ENCODE data around the gene KLF11.

The KLF11 gene

DNA sequence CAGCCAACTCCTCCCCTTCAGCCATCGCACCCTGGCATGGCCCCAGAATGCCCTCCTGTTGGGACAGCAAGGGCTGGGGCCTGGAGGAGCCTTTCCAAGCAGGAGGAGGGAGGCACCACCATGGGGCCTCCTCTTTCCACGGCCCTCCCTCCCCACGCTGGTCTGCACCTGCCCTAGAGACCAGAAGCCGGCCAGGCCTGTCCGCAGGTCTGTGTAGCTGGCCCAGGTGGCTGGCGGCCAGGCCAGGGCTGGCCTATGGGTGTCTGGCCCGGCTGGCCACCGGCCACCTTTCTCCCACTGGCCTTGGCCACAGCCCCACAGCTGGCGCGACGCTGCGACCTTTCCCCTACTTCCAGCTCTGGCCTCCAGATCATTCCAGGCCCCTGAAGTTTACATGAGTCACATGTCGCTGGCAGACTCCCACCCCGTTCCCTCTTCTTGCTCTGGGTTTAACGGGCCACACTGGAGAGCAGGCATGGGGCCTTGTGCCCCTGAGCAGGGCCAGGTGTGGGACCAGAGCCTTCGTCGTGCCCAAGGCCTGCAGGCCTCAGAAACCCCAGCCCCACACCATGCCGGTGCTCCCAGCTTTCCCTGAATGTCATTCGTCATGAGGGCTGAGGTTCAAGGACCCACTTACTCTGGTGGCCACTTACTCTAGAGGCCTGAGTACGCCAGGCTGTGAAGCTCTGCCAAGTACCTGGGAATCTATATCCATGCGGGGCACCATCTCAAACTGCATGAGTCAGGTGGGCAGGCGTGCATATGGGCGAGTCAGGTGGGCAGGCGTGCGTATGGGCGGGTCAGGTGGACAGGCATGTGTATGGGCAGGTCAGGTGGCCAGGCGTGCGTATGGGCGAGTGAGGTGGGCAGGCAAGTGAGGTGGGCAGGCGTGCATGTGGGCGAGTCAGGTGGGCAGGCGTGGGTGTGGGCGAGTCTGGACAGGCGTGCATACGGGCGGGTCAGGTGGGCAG is 33.3 kb upstream of the KLF11 start:
- TF ChIP-seq FOXM1 (IDR thresholded peaks at IDR 0.05; ENCODE audit: borderline replicate concordance, low read depth) (no peak), TEAD4 (IDR thresholded peaks at IDR 0.05) (no peak), ZBTB7A (IDR thresholded peaks at IDR 0.05; ENCODE audit: low read depth) (no peak), TCF12 (IDR thresholded peaks at IDR 0.05; ENCODE audit: low read depth) (no peak), CREB1 (IDR thresholded peaks at IDR 0.05; ENCODE audit: low read depth) (no peak), YY1 (IDR thresholded peaks at IDR 0.05; ENCODE audit: low read depth) (no peak), NFIC (IDR thresholded peaks at IDR 0.05) (no peak)
- TF ChIP-seq, protein P1, sequence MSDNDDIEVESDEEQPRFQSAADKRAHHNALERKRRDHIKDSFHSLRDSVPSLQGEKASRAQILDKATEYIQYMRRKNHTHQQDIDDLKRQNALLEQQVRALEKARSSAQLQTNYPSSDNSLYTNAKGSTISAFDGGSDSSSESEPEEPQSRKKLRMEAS (IDR thresholded peaks at IDR 0.05) = no peak
- TF ChIP-seq, protein P2, sequence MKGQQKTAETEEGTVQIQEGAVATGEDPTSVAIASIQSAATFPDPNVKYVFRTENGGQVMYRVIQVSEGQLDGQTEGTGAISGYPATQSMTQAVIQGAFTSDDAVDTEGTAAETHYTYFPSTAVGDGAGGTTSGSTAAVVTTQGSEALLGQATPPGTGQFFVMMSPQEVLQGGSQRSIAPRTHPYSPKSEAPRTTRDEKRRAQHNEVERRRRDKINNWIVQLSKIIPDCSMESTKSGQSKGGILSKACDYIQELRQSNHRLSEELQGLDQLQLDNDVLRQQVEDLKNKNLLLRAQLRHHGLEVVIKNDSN (IDR thresholded peaks at IDR 0.05) = no peak
- TF ChIP-seq, protein P3, sequence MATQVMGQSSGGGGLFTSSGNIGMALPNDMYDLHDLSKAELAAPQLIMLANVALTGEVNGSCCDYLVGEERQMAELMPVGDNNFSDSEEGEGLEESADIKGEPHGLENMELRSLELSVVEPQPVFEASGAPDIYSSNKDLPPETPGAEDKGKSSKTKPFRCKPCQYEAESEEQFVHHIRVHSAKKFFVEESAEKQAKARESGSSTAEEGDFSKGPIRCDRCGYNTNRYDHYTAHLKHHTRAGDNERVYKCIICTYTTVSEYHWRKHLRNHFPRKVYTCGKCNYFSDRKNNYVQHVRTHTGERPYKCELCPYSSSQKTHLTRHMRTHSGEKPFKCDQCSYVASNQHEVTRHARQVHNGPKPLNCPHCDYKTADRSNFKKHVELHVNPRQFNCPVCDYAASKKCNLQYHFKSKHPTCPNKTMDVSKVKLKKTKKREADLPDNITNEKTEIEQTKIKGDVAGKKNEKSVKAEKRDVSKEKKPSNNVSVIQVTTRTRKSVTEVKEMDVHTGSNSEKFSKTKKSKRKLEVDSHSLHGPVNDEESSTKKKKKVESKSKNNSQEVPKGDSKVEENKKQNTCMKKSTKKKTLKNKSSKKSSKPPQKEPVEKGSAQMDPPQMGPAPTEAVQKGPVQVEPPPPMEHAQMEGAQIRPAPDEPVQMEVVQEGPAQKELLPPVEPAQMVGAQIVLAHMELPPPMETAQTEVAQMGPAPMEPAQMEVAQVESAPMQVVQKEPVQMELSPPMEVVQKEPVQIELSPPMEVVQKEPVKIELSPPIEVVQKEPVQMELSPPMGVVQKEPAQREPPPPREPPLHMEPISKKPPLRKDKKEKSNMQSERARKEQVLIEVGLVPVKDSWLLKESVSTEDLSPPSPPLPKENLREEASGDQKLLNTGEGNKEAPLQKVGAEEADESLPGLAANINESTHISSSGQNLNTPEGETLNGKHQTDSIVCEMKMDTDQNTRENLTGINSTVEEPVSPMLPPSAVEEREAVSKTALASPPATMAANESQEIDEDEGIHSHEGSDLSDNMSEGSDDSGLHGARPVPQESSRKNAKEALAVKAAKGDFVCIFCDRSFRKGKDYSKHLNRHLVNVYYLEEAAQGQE (IDR thresholded peaks at IDR 0.05; ENCODE audit: low read depth) = no peak

DNA sequence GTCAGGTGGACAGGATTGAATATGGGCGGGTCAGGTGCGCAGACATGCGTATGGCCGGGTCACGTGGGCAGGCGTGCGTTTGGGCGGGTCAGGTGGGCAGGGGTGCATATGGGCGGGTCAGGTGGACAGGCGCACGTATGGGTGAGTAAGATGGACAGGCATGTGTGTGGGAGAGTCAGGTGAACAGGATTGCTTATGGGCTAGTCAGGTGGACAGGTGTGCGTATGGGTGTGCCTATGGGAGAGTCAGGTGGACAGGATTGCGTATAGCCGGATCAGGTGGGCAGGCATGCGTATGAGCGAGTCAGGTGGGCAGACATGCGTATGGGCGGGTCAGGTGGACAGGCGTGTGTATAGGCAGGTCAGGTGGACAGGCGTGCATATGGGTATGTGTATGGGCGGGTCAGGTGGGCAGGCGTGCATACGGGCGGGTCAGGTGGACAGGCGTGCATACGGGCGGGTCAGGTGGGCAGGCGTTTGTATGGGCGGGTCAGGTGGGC is 30.3 kb upstream of the KLF11 start:
- TF ChIP-seq NFIC (IDR thresholded peaks at IDR 0.05) = no peak
- no peak for TF ChIP-seq TCF12 (IDR thresholded peaks at IDR 0.05; ENCODE audit: low read depth)
- TF ChIP-seq, protein P3 (IDR thresholded peaks at IDR 0.05; ENCODE audit: low read depth) = no peak
- TF ChIP-seq YY1 (IDR thresholded peaks at IDR 0.05; ENCODE audit: low read depth) = no peak
- no peak for TF ChIP-seq EP300 (IDR thresholded peaks at IDR 0.05; ENCODE audit: borderline replicate concordance)
- no peak for TF ChIP-seq FOXM1 (IDR thresholded peaks at IDR 0.05; ENCODE audit: borderline replicate concordance, low read depth)
- TF ChIP-seq, protein P1 (IDR thresholded peaks at IDR 0.05) = no peak
- no peak for TF ChIP-seq EGR1 (IDR thresholded peaks at IDR 0.05)
- no peak for TF ChIP-seq CEBPB (IDR thresholded peaks at IDR 0.05)
- TF ChIP-seq CREB1 (IDR thresholded peaks at IDR 0.05; ENCODE audit: low read depth) = no peak

DNA sequence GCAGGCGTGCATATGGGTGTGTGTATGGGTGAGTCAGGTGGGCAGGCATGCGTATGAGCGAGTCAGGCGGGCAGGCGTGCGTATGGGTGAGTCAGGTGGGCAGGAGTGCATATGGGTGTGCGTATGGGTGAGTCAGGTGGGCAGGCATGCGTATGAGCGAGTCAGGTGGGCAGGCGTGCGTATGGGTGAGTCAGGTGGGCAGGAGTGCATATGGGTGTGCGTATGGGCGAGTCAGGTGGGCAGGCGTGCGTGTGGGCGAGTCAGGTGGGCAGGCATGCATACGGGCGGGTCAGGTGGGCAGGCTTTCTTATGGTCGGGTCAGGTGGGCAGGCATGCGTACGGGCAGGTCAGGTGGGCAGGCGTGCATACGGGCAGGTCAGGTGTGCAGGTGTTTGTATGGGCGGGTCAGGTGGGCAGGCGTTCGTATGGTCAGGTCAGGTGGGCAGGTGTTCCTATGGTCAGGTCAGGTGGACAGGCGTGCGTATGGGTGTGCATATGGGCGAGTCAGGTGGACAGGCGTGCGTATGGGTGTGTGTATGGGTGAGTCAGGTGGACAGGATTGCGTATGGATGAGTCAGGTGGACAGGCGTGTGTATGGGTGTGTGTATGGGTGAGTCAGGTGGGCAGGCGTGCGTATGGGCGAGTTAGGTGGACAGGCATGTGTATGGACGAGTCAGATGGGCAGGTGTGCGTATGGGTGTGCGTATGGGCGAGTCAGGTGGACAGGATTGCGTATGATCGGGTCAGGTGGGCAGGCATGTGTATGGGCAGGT is 28.7 kb upstream of the KLF11 start:
- TF ChIP-seq, protein P1 (IDR thresholded peaks at IDR 0.05) = no peak
- TF ChIP-seq FOXM1 (IDR thresholded peaks at IDR 0.05; ENCODE audit: borderline replicate concordance, low read depth) (no peak), ZBTB7A (IDR thresholded peaks at IDR 0.05; ENCODE audit: low read depth) (no peak), TCF12 (IDR thresholded peaks at IDR 0.05; ENCODE audit: low read depth) (no peak), TEAD4 (IDR thresholded peaks at IDR 0.05) (no peak), EP300 (IDR thresholded peaks at IDR 0.05; ENCODE audit: borderline replicate concordance) (no peak), YY1 (IDR thresholded peaks at IDR 0.05; ENCODE audit: low read depth) (no peak), CEBPB (IDR thresholded peaks at IDR 0.05) (no peak), TAF1 (IDR thresholded peaks at IDR 0.05; ENCODE audit: low read depth) (no peak), EGR1 (IDR thresholded peaks at IDR 0.05) (no peak), RAD21 (IDR thresholded peaks at IDR 0.05; ENCODE audit: low read depth) (no peak), CREB1 (IDR thresholded peaks at IDR 0.05; ENCODE audit: low read depth) (no peak), NFIC (IDR thresholded peaks at IDR 0.05) (no peak)
- TF ChIP-seq, protein P2 (IDR thresholded peaks at IDR 0.05) = no peak
- TF ChIP-seq, protein P3 (IDR thresholded peaks at IDR 0.05; ENCODE audit: low read depth) = no peak
